H1 (cell line): Measurements from ENCODE around the gene RAPGEF1. TPM values are rescaled to one million over a fixed set of nuclear protein-coding genes. Genes with fewer than 3 reads are reported as not detected.

Source experiments
- CTCF ChIA-PET: fragments of 300-600 bp; sonication (Branson Sonifier 250); formaldehyde crosslinking; loops from one replicate; lab custom pipeline; 2021; ENCODE audit not compliant: partially characterized antibody; lab: Charles Lee
- POLR2A ChIA-PET: fragments of 300-600 bp; sonication (Branson Sonifier 250); formaldehyde crosslinking; loops from one replicate; lab custom pipeline; 2021; ENCODE audit warnings: inconsistent platforms; ENCODE audit not compliant: partially characterized antibody; lab: Charles Lee
- DNase-seq, 2 experiments: peaks; one replicate each; pipeline versions ENCODE4 v3.0.0 to v3.0.0-alpha.2; 2010 to 2022; ENCODE audit warnings: low spot score in 2 of 2, low read depth in 1 of 2, mixed read lengths in 1 of 2
- FAIRE-seq: peaks from 2 replicates; lab custom pipeline; 2011; peaks lifted over from hg19 to GRCh38; lab: Jason Lieb, UNC
- H2AFZ ChIP-seq: 2 replicates; pipeline ENCODE4 v1.8.1; 2012; ENCODE audit warnings: low read length, inconsistent platforms
- H2AK5ac ChIP-seq: 2 replicates; pipeline ENCODE4 v1.6.1; 2013; ENCODE audit warnings: low read depth, low read length
- H2BK120ac ChIP-seq: replicated peaks from 2 replicates; pipeline ENCODE3; 2013; ENCODE audit warnings: low read depth, low read length, inconsistent platforms
- H2BK12ac ChIP-seq: 2 replicates; pipeline ENCODE4 v1.6.1; 2013; ENCODE audit warnings: low read depth, low read length
- H2BK15ac ChIP-seq: 2 replicates; pipeline ENCODE4 v1.6.1; 2013; ENCODE audit warnings: low read length
- H2BK20ac ChIP-seq: 2 replicates; pipeline ENCODE4 v1.6.1; 2013; ENCODE audit warnings: low read length
- H2BK5ac ChIP-seq: 2 replicates; pipeline ENCODE4 v1.6.1; 2013; ENCODE audit warnings: low read depth, low read length
- H3K14ac ChIP-seq: 2 replicates; pipeline ENCODE4 v1.6.1; 2013; ENCODE audit warnings: inconsistent platforms; ENCODE audit not compliant: insufficient read length
- H3K18ac ChIP-seq: 2 replicates; pipeline ENCODE4 v1.6.1; 2013; ENCODE audit warnings: low read length; ENCODE audit errors: extremely low read depth
- H3K23ac ChIP-seq: 2 replicates; pipeline ENCODE4 v1.6.1; 2013; ENCODE audit warnings: inconsistent platforms; ENCODE audit not compliant: insufficient read length
- H3K23me2 ChIP-seq: 2 replicates; pipeline ENCODE4 v1.6.1; 2013; ENCODE audit warnings: low read depth, low read length
- H3K27ac ChIP-seq: 2 replicates; pipeline ENCODE4 v1.6.1; 2011; ENCODE audit warnings: low read depth, low read length, inconsistent platforms
- H3K27me3 ChIP-seq, 4 experiments: replicated peaks in 1 of 4; 1 replicate in 1 of 4; 2 replicates in 3 of 4; pipeline versions ENCODE4 v1.6.1 to v1.8.1; 2011 to 2013; ENCODE audit warnings: low read length in 3 of 4, mild to moderate bottlenecking in 3 of 4, inconsistent platforms in 2 of 4, mixed read lengths in 2 of 4, moderate library complexity in 1 of 4; ENCODE audit not compliant: control insufficient read depth in 3 of 4, insufficient read depth in 3 of 4; ENCODE audit errors: extremely low read depth in 1 of 4
- H3K36me3 ChIP-seq, 4 experiments: 2 replicates each; pipeline versions ENCODE4 v1.6.1 to v1.8.1; 2011 to 2013; ENCODE audit warnings: mild to moderate bottlenecking in 4 of 4, low read length in 3 of 4, moderate library complexity in 2 of 4, control low read depth in 1 of 4, inconsistent platforms in 1 of 4; ENCODE audit not compliant: insufficient read depth in 4 of 4, control insufficient read depth in 2 of 4
- H3K4ac ChIP-seq: replicated peaks from 2 replicates; pipeline ENCODE3; 2013; ENCODE audit warnings: low read length, low read depth, mixed read lengths, inconsistent platforms; ENCODE audit not compliant: insufficient read length
- H3K4me1 ChIP-seq, 4 experiments: replicated peaks in 1 of 4; 1 replicate in 1 of 4; 2 replicates in 3 of 4; pipeline versions ENCODE4 v1.6.1 to v1.8.1; 2011 to 2013; ENCODE audit warnings: low read length in 3 of 4, inconsistent platforms in 2 of 4, mixed read lengths in 1 of 4; ENCODE audit not compliant: insufficient read depth in 4 of 4, control insufficient read depth in 3 of 4
- H3K4me2 ChIP-seq, 2 experiments: 2 replicates each; pipeline versions ENCODE4 v1.6.1 to v1.8.1; 2011 to 2013; ENCODE audit warnings: low read depth in 2 of 2, low read length in 2 of 2, control low read depth in 1 of 2, inconsistent platforms in 1 of 2, mild to moderate bottlenecking in 1 of 2; ENCODE audit not compliant: insufficient read depth in 1 of 2
- H3K4me3 ChIP-seq, 4 experiments: fragments of 200-600, 300-600 bp in 1 of 4; sonication (generic), shearing (Covaris generic), sonication (Bioruptor Twin) in 1 of 4; 2 replicates each; pipeline versions ENCODE4 v1.5.1 to v1.8.1; 2011 to 2016; ENCODE audit warnings: low read length in 4 of 4, low read depth in 3 of 4, control low read depth in 2 of 4, inconsistent platforms in 2 of 4, mild to moderate bottlenecking in 2 of 4, mixed read lengths in 1 of 4, moderate library complexity in 1 of 4; ENCODE audit not compliant: insufficient read depth in 2 of 4; ENCODE audit errors: extremely low read depth in 1 of 4
- H3K56ac ChIP-seq: replicated peaks from 2 replicates; pipeline ENCODE3; 2013; ENCODE audit warnings: low read depth, mild to moderate bottlenecking, mixed read lengths, low read length, inconsistent platforms; ENCODE audit not compliant: insufficient read length
- H3K79me1 ChIP-seq: 2 replicates; pipeline ENCODE4 v1.6.1; 2013; ENCODE audit warnings: low read depth, low read length, control low read depth
- H3K79me2 ChIP-seq, 2 experiments: 2 replicates each; pipeline versions ENCODE4 v1.6.1 to v1.8.1; 2012 to 2013; ENCODE audit warnings: low read length in 2 of 2, mild to moderate bottlenecking in 2 of 2, inconsistent platforms in 1 of 2; ENCODE audit not compliant: insufficient read depth in 2 of 2, control insufficient read depth in 1 of 2
- H3K9ac ChIP-seq, 4 experiments: replicated peaks in 1 of 4; 1 replicate in 1 of 4; 2 replicates in 3 of 4; pipeline versions ENCODE4 v1.6.1 to v1.8.1; 2011 to 2013; ENCODE audit warnings: low read depth in 3 of 4, low read length in 3 of 4, control low read depth in 2 of 4, mild to moderate bottlenecking in 2 of 4, moderate library complexity in 2 of 4, inconsistent platforms in 1 of 4; ENCODE audit errors: extremely low read depth in 1 of 4
- H3K9me3 ChIP-seq, 2 experiments: 2 replicates each; pipeline versions ENCODE4 v1.6.1 to v1.8.1; 2012 to 2013; ENCODE audit warnings: mild to moderate bottlenecking in 2 of 2, moderate library complexity in 2 of 2, control low read depth in 1 of 2, inconsistent platforms in 1 of 2, low read depth in 1 of 2, low read length in 1 of 2, mixed read lengths in 1 of 2; ENCODE audit not compliant: insufficient read depth in 2 of 2
- H4K20me1 ChIP-seq, 2 experiments: replicated peaks in 1 of 2; 2 replicates each; pipeline versions ENCODE3 to v1.8.1; 2011 to 2013; ENCODE audit warnings: inconsistent platforms in 2 of 2, low read length in 2 of 2, mild to moderate bottlenecking in 1 of 2; ENCODE audit not compliant: insufficient read depth in 2 of 2, control insufficient read depth in 1 of 2
- H4K5ac ChIP-seq: 2 replicates; pipeline ENCODE4 v1.6.1; 2013; ENCODE audit warnings: low read length, low read depth, mixed read lengths, inconsistent platforms; ENCODE audit not compliant: insufficient read length
- H4K8ac ChIP-seq: 2 replicates; pipeline ENCODE4 v1.8.0; 2013; ENCODE audit warnings: mild to moderate bottlenecking, moderate library complexity, low read length, inconsistent platforms; ENCODE audit not compliant: insufficient read depth; ENCODE audit errors: extremely low read depth
- H4K91ac ChIP-seq: replicated peaks from 2 replicates; pipeline ENCODE3; 2013; ENCODE audit warnings: low read length, mixed read lengths, inconsistent platforms; ENCODE audit not compliant: insufficient read length
- CREB1 ChIP-seq: IDR thresholded peaks from 2 replicates; pipeline ENCODE4 v1.6.1; 2012; ENCODE audit warnings: inconsistent platforms
- CTBP2 ChIP-seq: IDR thresholded peaks from 2 replicates; pipeline ENCODE4 v1.7.0; 2011; ENCODE audit warnings: borderline replicate concordance, mild to moderate bottlenecking, moderate library complexity, mixed read lengths, low read length; ENCODE audit not compliant: insufficient read depth, insufficient read length
- HDAC2 ChIP-seq, 2 experiments: fragments of 300-600 bp in 1 of 2; sonication (generic) in 1 of 2; IDR thresholded peaks; 2 replicates each; pipeline ENCODE4 v1.6.1; 2011 to 2012; ENCODE audit warnings: low read depth in 2 of 2, low read length in 2 of 2, mild to moderate bottlenecking in 2 of 2, moderate library complexity in 2 of 2, borderline replicate concordance in 1 of 2, inconsistent platforms in 1 of 2
- KDM4A ChIP-seq: IDR thresholded peaks from one replicate; pipeline ENCODE4 v1.7.1; 2012; ENCODE audit warnings: low read depth, mild to moderate bottlenecking, moderate library complexity, low read length, inconsistent platforms; ENCODE audit not compliant: severe bottlenecking
- POLR2A ChIP-seq, 2 experiments: IDR thresholded peaks; 1 replicate in 1 of 2; 2 replicates in 1 of 2; pipeline ENCODE4 v1.6.1; 2011; ENCODE audit warnings: low read depth in 2 of 2, low read length in 2 of 2, mild to moderate bottlenecking in 2 of 2; ENCODE audit errors: control extremely low read depth in 1 of 2
- RAD21 ChIP-seq, 2 experiments: IDR thresholded peaks in 1 of 2; conservative IDR thresholded peaks in 1 of 2; 2 replicates each; pipeline ENCODE4 v1.6.1; 2011; ENCODE audit warnings: low read depth in 2 of 2, low read length in 2 of 2, improper control_type of control experiment in 1 of 2, inconsistent platforms in 1 of 2, mild to moderate bottlenecking in 1 of 2, moderate library complexity in 1 of 2
- WGBS, 2 experiments: shearing (Covaris generic) in 1 of 2; methylation state at CpG; one replicate each; pipeline versions ENCODE4 v1.1.6 to v1.1.7; 2013 to 2015; ENCODE audit warnings: low lambda C conversion rate in 2 of 2, mixed read lengths in 2 of 2, inconsistent platforms in 1 of 2, low coverage in 1 of 2, missing lambda C conversion rate in 1 of 2; ENCODE audit not compliant: insufficient replicate concordance in 2 of 2, insufficient coverage in 1 of 2, insufficient read length in 1 of 2; ENCODE audit errors: extremely low coverage in 1 of 2, missing lambda C conversion rate in 1 of 2; 5-methylcytosine and 5-hydroxymethylcytosine counted together
- polyA plus RNA-seq, 7 experiments: library from polyadenylated mRNA; depleted of rRNA in 3 of 7; stranded (reverse) in 5 of 7; unstranded in 2 of 7; fragments of >200 nt in 5 of 7; fragments of 200-250 nt in 2 of 7; gene quantifications; 1 replicate in 5 of 7; 2 replicates in 1 of 7; 4 replicates in 1 of 7; pipeline versions ENCODE4 v1.2.1 to v1.2.3, GENCODE V29; 2011 to 2013; ENCODE audit warnings: missing spikeins in 2 of 7, mixed read lengths in 2 of 7
- total RNA-seq: library from RNA; stranded (reverse); fragmentation: NEBNext Ultra II Directional; extraction: Animal tissue kit (Norgen Biotek cat#: 25700); gene quantifications from 2 replicates; pipeline ENCODE4 v1.2.1, GENCODE V29; 2021
- TF ChIP-seq, protein P1 (sequence below), 3 experiments: IDR thresholded peaks; 1 replicate in 2 of 3; 2 replicates in 1 of 3; pipeline versions ENCODE4 v1.5.1 to v1.6.1; 2011; ENCODE audit warnings: low read length in 3 of 3, mild to moderate bottlenecking in 3 of 3, inconsistent platforms in 2 of 3, low read depth in 1 of 3, moderate library complexity in 1 of 3; ENCODE audit not compliant: insufficient read depth in 1 of 3; ENCODE audit errors: control extremely low read depth in 1 of 3

RAPGEF1 gene
- total and polyA plus RNA-seq, 2 of the 8 experiments (the other 6 are each of a cell fraction or from before 2014, with no cell fraction given), result 29.7 to 78.9 TPM

DNA sequence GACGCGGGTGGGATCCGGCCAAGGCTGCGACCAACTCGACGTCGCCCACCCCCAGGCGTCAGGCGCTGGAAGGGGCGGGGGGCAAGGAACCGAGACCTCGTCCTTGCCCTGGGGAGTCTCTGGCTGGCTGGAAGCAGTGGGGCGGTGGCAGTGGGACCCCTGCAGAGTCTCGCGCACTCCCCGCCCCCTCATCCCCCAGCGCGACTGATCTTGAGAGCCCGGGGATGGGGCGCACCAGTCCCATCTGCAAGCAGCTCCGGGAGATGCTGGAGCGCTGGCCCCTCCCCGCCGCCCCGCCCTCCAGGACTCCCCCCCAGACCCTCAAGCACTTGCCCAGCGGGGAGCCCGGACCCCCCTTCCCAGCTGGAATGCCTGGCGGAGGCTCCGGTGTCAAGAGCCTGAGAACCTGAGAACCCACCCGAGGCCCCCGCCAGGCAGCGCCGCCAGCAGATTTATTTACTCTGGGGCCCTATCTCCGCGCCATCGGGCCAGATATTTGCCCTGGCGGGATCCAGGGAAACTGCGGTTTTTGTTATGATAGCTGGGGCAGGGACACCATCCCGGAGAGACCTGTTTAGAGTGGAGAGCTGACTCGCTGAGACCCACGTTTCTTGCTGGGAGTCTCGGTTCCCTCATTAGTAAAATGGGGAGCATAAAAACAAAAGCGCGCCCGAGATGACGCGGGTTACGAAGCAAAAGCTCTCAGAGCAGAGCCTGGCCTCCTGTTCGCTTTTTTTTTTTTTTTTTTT, 193.4 kb downstream of the RAPGEF1 start:
- H3K4me3 ChIP-seq, result peak overlapping the region; percentile 36 to 68 (median 44)
- peak overlapping the region; percentile 77 to 98 for H3K4me2 ChIP-seq
- H3K79me2 ChIP-seq, result no peaks in the 10 kb centered on the region
- no peak overlapping the region; the same call in 1 of the 2 replicates for H3K18ac ChIP-seq
- H3K79me1 ChIP-seq, result no peaks in the 10 kb centered on the region
- H2BK15ac ChIP-seq, result no peak overlapping the region
- ChIA-PET CTCF (interaction anchor here (0.8 to 2.2 kb wide), 5 partner anchors 10 to 210 kb away, joined by 3 to 10 read pairs (median 3); no protein-coding TSS in a partner anchor), POLR2A (interaction anchor here (0.5 to 1.8 kb wide), 8 partner anchors 9 to 213 kb away, joined by 3 to 4 read pairs (median 3); partner anchors contain the start of genes POMT1 and UCK1)
- no peak overlapping the region for H2AK5ac ChIP-seq
- peaks cover 0 to 4% (median 3%) of the 10 kb centered on the region in 4 experiments; a peak in 3 of 7 replicates for H3K4me1 ChIP-seq
- no peak overlapping the region for H3K9ac ChIP-seq
- no peak overlapping the region for H3K56ac ChIP-seq
- no peaks in the 10 kb centered on the region for H3K36me3 ChIP-seq
- H4K5ac ChIP-seq, result no peak overlapping the region
- H3K23me2 ChIP-seq, result peaks cover 3% of the 10 kb centered on the region; the same call in 1 of the 2 replicates
- DNase-seq (peak in 1 of 2 experiments; percentile 70), FAIRE-seq (no peak)
- no peak overlapping the region for H2BK5ac ChIP-seq
- no peak overlapping the region for H3K23ac ChIP-seq
- no peak overlapping the region for H3K27ac ChIP-seq
- no peak overlapping the region for H2BK12ac ChIP-seq
- H3K14ac ChIP-seq, result no peak overlapping the region
- TF ChIP-seq CTBP2, result no peak
- no peak for TF ChIP-seq POLR2A (IDR thresholded peaks at IDR 0.05; ENCODE audit: control extremely low read depth in 1 of 2, low read depth in 2 of 2, low read length in 2 of 2)
- TF ChIP-seq, protein P1, sequence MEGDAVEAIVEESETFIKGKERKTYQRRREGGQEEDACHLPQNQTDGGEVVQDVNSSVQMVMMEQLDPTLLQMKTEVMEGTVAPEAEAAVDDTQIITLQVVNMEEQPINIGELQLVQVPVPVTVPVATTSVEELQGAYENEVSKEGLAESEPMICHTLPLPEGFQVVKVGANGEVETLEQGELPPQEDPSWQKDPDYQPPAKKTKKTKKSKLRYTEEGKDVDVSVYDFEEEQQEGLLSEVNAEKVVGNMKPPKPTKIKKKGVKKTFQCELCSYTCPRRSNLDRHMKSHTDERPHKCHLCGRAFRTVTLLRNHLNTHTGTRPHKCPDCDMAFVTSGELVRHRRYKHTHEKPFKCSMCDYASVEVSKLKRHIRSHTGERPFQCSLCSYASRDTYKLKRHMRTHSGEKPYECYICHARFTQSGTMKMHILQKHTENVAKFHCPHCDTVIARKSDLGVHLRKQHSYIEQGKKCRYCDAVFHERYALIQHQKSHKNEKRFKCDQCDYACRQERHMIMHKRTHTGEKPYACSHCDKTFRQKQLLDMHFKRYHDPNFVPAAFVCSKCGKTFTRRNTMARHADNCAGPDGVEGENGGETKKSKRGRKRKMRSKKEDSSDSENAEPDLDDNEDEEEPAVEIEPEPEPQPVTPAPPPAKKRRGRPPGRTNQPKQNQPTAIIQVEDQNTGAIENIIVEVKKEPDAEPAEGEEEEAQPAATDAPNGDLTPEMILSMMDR (IDR thresholded peaks at IDR 0.05; ENCODE audit: control extremely low read depth in 1 of 3, insufficient read depth in 1 of 3, low read depth in 1 of 3, low read length in 3 of 3), result peak in 1 of 3 experiments; percentile 22; a peak in 2 of 4 replicates
- no peak for TF ChIP-seq CREB1
- TF ChIP-seq KDM4A, result peak; percentile 5
- peak in 1 of 2 experiments; percentile 11; a peak in 1 of 4 replicates for TF ChIP-seq RAD21 (IDR thresholded peaks at IDR 0.05 in 1 of 2, conservative IDR thresholded peaks at IDR 0.05 in 1 of 2; ENCODE audit: low read depth in 2 of 2, low read length in 2 of 2)
- 0 out of 4 replicates have a peak, but pooled peaks of 1 of the 2 experiments have one; percentile 17 for TF ChIP-seq HDAC2 (IDR thresholded peaks at IDR 0.05; ENCODE audit: borderline replicate concordance in 1 of 2, low read depth in 2 of 2, low read length in 2 of 2)
- H4K20me1 ChIP-seq, result no peaks in the 10 kb centered on the region
- WGBS, 2 experiments, result 12% methylated on average over 37 of the region's 49 CpGs; no CpG with 5 or more reads in 1 of the 2 experiments
- peaks cover 16 to 25% of the 10 kb centered on the region in 2 experiments for H3K9me3 ChIP-seq
- 0 out of 2 replicates have a peak overlapping the region, but pooled peaks have one; percentile 51 for H4K8ac ChIP-seq
- no peak overlapping the region for H4K91ac ChIP-seq
- H2BK120ac ChIP-seq, result no peak overlapping the region
- H2AFZ ChIP-seq, result no peak overlapping the region; the same call in 1 of the 2 replicates
- H3K27me3 ChIP-seq, result peaks cover 17 to 42% (median 33%) of the 10 kb centered on the region in 4 experiments
- no peak overlapping the region for H3K4ac ChIP-seq
- no peak overlapping the region for H2BK20ac ChIP-seq
